Vagina (tissue), 2 donors: Measurements from ENCODE around the gene UBXN2A.

Source experiments
- CTCF ChIP-seq, 3 experiments: fragments of 450-650 bp in 2 of 3; fragments of 200-600 bp in 1 of 3; sonication (generic) in 1 of 3; IDR thresholded peaks; one replicate each; pipeline ENCODE4 v1.5.1; 2017 to 2019; ENCODE audit warnings: antibody characterized with exemption in 3 of 3, mild to moderate bottlenecking in 2 of 3, moderate library complexity in 2 of 3
- POLR2A ChIP-seq, 2 donors: fragments of 450-650 bp; IDR thresholded peaks; one replicate each; pipeline ENCODE4 v1.6.1; 2017; ENCODE audit warnings: antibody characterized with exemption in 2 of 2, mild to moderate bottlenecking in 2 of 2, moderate library complexity in 2 of 2
- POLR2AphosphoS5 ChIP-seq, 2 donors: sonication (generic); formaldehyde crosslinking; IDR thresholded peaks; one replicate each; pipeline ENCODE4 v1.9.0; 2017; ENCODE audit warnings: antibody characterized with exemption in 2 of 2, mild to moderate bottlenecking in 2 of 2, low read depth in 1 of 2; ENCODE audit not compliant: insufficient read depth in 1 of 2

GRCh38 chr2:23992931-23993330 lies 52.7 kb downstream of the UBXN2A start:
- no peak for TF ChIP-seq CTCF (IDR thresholded peaks at IDR 0.05)
- no peak for TF ChIP-seq POLR2A (IDR thresholded peaks at IDR 0.05)
- no peak for TF ChIP-seq POLR2AphosphoS5 (IDR thresholded peaks at IDR 0.05; ENCODE audit: insufficient read depth in 1 of 2, low read depth in 1 of 2)
